ENCODE results near the gene TBL1XR1. TPM values are rescaled to one million over a fixed set of nuclear protein-coding genes. Genes with fewer than 3 reads are reported as not detected.

TBL1XR1 gene
- total RNA-seq, 2 donors from 2014 or later = 75.8 to 156 TPM

DNA sequence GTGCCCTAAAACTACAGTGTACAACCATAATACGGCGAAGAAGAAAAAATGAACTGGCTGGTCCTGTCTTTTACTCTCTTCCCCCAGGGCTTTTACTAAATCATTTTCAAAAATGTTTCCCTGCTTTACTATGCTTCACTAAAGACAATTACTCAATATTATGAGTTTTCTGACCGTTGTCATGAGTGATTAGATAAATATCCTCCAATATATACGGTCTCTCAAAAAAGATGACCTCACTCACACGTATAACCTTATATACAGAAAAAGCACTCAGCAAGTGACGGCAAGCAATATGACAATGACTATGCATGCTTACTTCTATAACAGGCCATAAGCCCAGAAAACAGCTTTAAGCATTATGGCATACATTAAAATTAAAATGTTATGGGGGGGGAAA is 60.5 kb downstream of the TBL1XR1 start:
- 85% methylated on average over 6 of the region's 6 CpGs for WGBS

DNA sequence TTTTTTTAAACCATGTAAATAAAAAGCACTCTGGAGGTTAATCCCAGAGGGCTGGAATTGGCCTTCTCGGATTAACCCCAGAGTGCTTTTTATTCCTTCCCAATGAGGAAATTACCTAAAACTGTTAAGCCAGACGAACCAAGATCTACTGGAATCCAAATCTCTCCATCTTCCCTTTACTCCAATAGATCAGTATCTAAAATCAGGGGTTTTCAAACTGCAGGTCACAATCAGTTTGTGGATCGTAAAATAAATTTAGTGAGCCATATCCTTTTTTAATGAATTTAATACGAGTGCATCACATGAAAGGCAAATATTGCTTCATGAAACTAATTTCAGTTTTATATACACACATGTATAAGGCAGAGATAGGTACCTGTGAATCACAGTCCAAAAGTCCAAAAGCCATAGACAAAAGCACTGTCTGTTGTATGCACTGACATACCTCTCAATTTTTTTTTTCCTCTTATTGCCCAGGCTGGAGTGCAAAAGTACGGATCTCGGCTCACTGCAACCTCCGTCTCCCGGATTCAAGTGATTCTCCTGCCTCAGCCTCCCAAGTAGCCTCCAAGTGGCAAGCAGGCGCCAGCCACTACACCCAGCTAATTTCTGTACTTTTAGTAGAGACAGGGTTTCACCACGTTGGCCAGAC is 61.3 kb downstream of the TBL1XR1 start:
- intact Hi-C loops (cut with DNase I) = no loop called here
- TF ChIP-seq POLR2AphosphoS5 (IDR thresholded peaks at IDR 0.05) = no peak
- no peak for TF ChIP-seq CTCF (IDR thresholded peaks at IDR 0.05)
- TF ChIP-seq POLR2A (IDR thresholded peaks at IDR 0.05) = no peak
- Histone ChIP-seq H3K9me3 (no peaks in the 10 kb centered on the region), H3K4me1 (replicated peaks) (no peaks in the 10 kb centered on the region), H3K27me3 (replicated peaks; ENCODE audit: insufficient read depth) (no peaks in the 10 kb centered on the region), H3K36me3 (no peaks in the 10 kb centered on the region), H3K27ac (no peak overlapping the region), H3K4me3 (no peak overlapping the region)
- WGBS = 86% methylated on average over 10 of the region's 10 CpGs
- DNase-seq (ENCODE audit: low spot score) = no peak

More for the DNA sequence above, 60.5 kb downstream of the TBL1XR1 start:
- H3K4me1 ChIP-seq (replicated peaks) = no peaks in the 10 kb centered on the region
- H3K36me3 ChIP-seq = no peaks in the 10 kb centered on the region
- DNase-seq (ENCODE audit: low spot score) = no peak
- intact Hi-C loops (cut with DNase I) = no loop called here
- H3K4me3 ChIP-seq = no peak overlapping the region
- no peaks in the 10 kb centered on the region for H3K27me3 ChIP-seq (replicated peaks; ENCODE audit: insufficient read depth)
- TF ChIP-seq POLR2A (IDR thresholded peaks at IDR 0.05) (no peak), CTCF (IDR thresholded peaks at IDR 0.05) (no peak), POLR2AphosphoS5 (IDR thresholded peaks at IDR 0.05) (no peak)
- no peak overlapping the region for H3K27ac ChIP-seq
- H3K9me3 ChIP-seq = no peaks in the 10 kb centered on the region

DNA sequence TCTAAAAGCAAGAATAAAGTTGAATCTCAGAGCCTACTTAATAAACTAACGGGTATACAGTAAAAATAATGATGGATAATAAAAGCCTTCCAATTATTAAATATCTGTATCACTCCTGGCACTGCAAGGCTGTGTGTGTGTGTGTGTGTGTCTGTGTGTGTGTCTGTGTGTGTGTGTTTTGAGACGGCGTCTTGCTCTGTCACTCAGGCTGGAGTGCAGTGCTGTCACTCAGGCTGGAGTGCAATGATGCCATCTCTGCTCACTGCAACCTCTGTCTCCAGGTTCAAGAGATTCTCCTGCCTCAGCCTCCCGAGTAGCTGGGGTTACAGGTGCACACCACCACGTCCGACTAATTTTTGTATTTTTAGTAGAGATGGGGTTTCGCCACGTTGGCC is 62.5 kb downstream of the TBL1XR1 start:
- Histone ChIP-seq H3K9me3 (no peaks in the 10 kb centered on the region), H3K27ac (no peak overlapping the region), H3K4me3 (no peak overlapping the region), H3K36me3 (no peaks in the 10 kb centered on the region), H3K4me1 (replicated peaks) (no peaks in the 10 kb centered on the region), H3K27me3 (replicated peaks; ENCODE audit: insufficient read depth) (no peaks in the 10 kb centered on the region)
- WGBS = 94% methylated on average over 8 of the region's 8 CpGs
- no peak for DNase-seq (ENCODE audit: low spot score)
- TF ChIP-seq POLR2AphosphoS5 (IDR thresholded peaks at IDR 0.05) (no peak), CTCF (IDR thresholded peaks at IDR 0.05) (no peak), POLR2A (IDR thresholded peaks at IDR 0.05) (no peak)
- intact Hi-C loops (cut with DNase I) = no loop called here

DNA sequence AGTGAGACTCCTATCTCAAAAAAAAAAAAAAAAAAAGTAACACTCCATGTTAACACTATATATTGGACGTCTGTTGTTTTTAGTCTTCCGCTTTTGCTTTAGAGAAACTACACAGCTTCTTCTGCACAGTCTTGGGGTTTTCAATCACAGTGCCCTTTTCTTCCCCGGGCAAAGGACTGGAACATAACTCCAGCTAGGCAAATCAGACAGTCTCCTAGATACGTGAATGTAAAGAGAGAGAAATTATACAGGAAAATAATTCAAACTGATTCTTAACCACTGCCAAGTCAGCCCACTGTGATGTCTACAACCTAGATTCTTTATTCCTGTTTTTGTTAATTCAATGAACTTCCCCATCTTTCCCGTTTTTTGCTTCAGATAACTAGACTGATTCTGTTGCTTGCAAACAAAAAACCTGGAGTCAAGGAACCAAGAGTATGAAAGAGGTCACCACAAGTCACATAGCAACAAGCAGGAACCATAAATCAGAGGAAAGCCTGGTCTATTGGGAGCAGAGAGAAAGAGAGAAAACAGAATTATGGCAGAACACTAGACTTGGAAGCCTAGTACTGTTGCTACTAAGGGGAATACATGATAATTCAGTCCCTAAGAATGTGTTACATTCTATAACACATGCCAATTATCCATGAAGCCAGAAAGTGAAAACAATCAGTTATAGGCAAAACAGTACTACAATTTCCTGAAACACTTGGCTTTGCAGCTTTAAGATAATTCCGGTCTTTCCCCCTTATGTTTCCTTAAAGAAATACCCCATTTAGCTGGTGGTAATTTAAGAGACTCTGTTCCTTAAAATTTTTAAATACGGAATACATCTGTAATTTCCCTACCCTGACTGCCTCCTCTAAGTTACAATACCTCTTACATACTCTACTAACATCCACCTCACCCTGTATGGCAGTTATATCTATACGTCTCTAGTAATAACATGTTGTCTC is 63.1 kb downstream of the TBL1XR1 start:
- Histone ChIP-seq H3K4me1 (replicated peaks) (no peaks in the 10 kb centered on the region), H3K36me3 (no peaks in the 10 kb centered on the region), H3K9me3 (no peaks in the 10 kb centered on the region), H3K4me3 (no peak overlapping the region), H3K27ac (no peak overlapping the region), H3K27me3 (replicated peaks; ENCODE audit: insufficient read depth) (no peaks in the 10 kb centered on the region)
- 76% methylated on average over 8 of the region's 8 CpGs for WGBS
- intact Hi-C loops (cut with DNase I) = no loop called here
- no peak for DNase-seq (ENCODE audit: low spot score)
- TF ChIP-seq POLR2A (IDR thresholded peaks at IDR 0.05) = no peak
- TF ChIP-seq POLR2AphosphoS5 (IDR thresholded peaks at IDR 0.05) = no peak
- TF ChIP-seq CTCF (IDR thresholded peaks at IDR 0.05) = no peak

Data from prostate gland (tissue), 2 donors.